ENCODE data around the gene FRY.

GRCh38 chr13:32347651-32348050, 316.1 kb downstream of the FRY start:
- TF ChIP-seq POLR2A (IDR thresholded peaks at IDR 0.05; ENCODE audit: low read length) (no peak), GATA1 (IDR thresholded peaks at IDR 0.05; ENCODE audit: low read depth, low read length) (no peak)

All from erythroblast (primary cell).